GM21717 (cell line): ENCODE data around the gene MCRIP1.

Source experiments
- ATAC-seq: cut with Tn5 transposase; IDR thresholded peaks from one replicate; pipeline ENCODE4 v1.9.1; 2021; ENCODE audit warnings: mild to moderate bottlenecking, moderate library complexity; ENCODE audit not compliant: unreplicated experiment

MCRIP1 gene

DNA sequence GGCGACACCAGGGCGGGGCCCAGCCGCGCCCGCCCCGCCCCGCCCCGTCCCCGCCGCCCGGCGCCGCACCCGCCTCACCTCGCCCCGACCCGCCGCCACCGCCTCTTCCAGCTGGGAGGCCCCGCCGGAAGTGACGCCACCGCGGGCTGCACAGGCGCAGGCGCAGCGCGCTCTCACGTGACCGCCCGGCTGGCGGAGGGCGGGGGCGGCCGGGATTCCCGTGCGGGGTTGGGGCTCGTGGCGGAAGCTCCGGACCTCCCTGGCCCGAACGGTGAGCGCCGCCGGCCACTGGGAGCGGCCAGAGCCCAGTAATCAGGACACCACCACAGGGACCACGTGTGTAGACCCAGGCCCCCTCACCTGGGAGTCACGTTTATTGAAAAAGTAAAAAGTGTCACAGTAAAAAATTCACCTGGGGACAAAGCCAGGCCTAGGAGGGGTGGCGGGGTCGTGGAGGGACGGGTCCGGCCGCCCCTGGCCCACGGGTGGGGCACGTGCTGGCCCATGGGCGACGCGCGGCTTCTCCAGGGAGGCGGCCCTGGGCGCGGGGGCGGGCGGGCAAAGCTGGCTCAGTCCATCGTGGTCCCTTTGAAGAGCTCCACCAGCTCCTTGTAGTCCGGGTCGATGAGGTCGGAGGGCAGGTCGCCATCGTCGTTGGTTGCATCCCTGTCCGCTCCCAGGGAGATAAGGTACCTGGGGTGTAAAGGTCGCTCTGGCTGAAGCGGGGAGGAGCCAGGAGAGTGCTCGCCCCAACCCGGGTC, at the start of gene MCRIP1:
Gene MCRIP1, minus strand, starts transcription at position 132 of the 761 bp plus-strand sequence. CDS start 8,785 bp downstream, outside the sequence.
- ATAC-seq: peak; percentile 50

GRCh38 chr17:81879121-81879520, 46.0 kb upstream of the MCRIP1 start:
- no peak for ATAC-seq

GRCh38 chr17:81878294-81878693, 45.2 kb upstream of the MCRIP1 start:
- no peak for ATAC-seq

DNA sequence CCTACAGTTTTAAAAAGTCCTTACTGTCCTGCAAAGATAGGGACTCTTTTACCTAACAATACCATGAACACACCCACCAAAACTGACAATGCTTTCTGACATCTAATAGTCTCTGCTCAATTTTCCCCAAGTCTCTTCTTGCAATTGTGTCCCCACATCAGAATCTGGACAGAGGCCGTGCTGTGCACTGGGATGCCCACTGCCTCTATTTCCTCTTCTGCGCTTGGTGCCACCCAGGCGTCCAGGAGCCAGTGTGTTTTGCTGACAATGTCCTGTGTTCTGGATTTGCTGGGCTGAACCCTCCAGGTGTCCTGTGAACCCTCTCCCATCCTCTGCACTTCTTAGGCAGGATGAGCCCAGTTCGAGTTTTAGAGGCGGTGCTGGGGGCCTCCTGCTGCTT, 44.5 kb upstream of the MCRIP1 start:
- no peak for ATAC-seq

DNA sequence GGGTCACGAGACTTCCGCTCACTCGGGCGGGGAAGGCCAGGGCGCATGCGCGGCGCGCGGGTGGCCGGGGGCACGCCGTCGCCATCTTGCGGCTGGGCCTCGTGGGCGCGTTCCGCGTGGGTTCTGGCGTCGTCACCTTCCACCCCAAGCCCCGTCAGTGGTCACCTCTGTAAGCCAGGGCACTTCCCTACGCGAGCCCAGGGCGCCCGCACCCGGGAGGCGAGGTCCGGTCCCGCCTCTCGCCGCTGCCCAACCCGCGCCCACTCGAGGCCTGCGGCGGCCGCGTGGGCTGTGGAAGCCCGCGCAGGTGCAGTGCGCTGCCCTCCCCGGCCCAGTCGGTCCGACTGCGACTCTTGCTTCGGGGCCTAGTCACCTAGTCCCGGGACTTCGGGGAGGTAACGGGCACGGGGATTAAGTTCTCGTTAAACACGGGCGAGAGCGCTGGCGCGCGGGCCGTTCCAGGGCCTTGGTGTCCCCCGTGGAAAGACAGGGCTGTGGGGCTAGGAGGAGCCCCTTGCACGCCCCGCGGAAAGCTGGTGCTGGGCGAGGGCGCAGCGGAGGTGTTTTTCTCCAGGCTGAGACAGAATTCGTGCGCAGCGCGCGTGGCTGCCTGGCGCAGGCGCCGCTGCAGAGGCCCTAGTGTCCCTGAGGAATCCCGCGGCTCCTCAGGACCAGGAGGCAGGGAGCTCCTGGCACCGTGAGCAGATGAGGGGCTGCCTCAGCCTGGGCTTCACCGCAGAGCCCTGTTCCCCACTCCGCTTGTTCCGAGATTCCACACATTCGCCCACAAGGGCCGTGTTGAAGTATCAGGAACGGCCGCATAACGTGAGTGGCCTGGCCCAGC, 38.5 kb upstream of the MCRIP1 start:
- ATAC-seq: peak; percentile 31

DNA sequence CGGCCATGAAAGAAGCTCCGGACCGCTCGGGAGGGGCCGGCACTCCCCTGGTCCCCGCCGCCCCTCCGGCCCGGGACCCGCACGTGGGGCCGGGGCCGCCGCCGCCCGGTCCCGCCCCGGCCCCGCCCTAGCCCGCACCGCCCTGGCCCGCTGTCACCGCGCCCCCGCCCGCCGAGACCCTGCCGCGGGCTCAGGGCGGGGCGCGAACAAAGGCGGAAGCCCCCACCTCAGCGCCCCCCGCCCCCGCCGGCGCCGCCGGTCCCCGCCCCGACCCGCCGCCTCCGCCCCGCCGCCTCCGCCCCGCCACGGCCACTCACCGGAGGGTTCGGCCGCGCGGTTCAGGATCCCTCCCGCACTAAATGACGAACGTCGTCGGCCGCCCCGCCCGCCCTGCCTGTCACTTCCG, 37.9 kb upstream of the MCRIP1 start, which contains the start of gene ARHGDIA:
Gene ARHGDIA, minus strand, starts transcription at position 357 of the 406 bp plus-strand sequence. CDS start 1,407 bp downstream, outside the sequence.
- ATAC-seq: peak; percentile 24

DNA sequence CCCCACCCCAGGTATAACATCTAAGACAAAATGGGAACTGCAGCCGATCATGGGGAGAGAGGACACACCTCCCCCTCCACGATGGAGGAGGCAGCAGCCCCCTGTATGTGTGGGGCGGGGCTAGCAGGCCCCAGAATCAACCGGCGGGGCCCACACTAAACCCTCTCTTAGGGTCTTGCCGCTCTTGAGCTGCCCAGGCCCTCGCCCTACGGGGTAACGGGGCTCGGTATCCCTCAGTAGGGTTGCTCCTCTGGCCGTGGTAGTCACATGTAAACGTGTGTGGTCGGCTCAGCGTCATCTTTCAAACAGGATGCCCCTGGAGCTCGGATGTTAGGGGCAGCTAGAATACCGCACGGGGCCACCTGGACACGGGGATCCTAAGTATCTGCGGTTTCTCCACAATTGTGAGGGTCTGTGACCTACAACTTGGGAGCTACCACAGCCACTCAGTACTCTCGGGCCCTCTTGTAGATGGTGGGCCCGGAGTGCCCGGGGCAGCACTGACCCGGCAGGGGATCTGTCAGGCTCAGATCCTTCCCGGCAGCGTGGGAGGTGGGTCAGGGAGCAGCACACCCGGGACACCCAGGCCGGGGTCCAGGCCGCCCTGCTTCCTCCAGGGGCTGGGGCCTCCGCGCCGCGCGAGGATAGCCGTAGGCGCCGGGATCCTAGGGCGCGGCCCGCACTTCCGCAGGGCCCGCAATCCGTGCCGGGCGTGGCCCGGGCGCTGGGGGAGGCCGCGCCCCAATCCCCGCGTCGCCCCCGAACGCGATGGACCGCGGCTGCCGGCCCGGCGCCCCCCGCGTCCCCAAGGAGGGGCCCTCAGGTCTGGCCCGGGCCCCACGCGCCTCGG, 37.3 kb upstream of the MCRIP1 start:
- ATAC-seq: no peak

DNA sequence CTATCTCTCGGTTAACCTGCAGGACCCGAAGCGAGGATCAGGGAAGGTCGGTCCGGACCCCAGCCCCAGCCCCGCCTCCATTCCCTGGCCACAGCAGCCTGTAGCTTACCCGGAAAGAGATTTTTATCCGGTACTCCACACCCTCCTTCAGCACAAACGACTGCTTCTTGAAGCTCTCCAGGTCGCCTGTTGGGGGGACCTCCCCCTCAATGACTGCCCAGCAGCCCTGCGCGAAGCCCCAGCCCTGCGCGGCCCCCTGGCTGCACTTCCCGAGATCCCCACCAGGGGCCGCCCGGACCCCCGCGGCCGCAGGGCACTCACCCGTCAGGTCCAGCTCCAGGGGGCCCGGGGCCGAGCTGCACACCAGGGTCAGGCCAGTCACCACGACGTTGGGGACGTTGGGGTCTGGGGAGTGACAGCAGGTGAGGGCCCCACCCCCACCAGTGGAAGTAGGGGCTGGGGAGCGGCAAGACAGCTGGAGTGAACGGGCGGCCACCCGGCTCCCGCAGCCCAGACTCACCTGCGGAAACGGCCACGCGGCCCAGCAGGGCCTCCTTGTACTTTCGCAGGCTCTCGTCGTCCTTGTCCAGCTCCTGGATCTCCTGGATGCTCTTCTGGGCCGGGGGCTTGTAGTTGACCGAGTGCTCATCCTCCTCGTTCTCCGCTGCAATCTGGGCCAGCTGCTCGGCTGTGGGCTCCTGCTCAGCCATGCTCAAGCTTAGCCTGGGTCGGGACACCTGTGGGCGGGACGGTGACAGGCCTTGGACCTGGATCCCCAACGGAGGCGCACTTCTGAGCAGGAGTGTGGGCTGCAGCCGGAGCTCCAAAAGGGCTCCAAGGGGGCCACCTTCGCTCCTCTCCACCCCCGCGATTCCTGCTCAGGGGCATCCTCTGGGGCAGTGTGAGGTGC, 36.4 kb upstream of the MCRIP1 start:
- no peak for ATAC-seq

- ATAC-seq: no peak
These were observed 35.7 kb upstream of the MCRIP1 start for GRCh38 chr17:81868674-81869220.

DNA sequence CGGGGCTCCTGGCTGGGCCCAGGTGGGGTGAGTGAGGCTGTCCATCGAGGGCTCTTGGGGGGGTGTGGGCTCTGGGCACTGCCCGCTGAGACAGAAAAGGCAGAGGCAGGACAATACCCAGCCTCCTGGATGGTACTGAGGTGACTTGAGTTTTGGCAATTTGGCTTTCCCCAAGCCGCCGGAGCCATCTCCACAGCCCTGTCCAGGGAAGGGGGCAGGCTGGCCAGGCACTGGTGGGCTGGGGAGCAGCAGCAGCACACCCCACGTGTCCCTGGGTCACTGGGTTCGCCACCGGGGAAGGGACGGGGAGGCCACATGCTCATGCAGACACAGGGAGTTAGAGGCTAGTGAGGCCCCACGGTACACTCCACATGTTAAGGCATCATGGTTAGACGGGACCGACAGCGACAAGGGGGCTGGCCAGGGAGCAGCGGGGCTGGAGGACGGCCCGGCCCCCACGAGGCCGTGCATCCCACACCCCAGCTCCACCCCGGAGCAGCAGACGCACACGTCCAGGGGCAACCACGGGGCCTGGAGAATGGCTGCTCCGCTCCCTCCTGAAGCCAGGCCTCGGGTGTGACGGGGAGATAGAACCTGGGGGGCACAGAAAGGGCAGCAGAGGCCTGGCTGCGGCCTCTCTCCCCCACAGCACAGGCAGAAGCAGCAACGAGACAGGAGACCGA, 35.0 kb upstream of the MCRIP1 start:
- ATAC-seq: no peak

- ATAC-seq: no peak
These were observed 34.3 kb upstream of the MCRIP1 start for GRCh38 chr17:81867170-81867990.

- no peak for ATAC-seq
These were observed 33.5 kb upstream of the MCRIP1 start for GRCh38 chr17:81866440-81867169.

- ATAC-seq: no peak
These were observed 32.8 kb upstream of the MCRIP1 start for GRCh38 chr17:81865733-81866439.

GRCh38 chr17:81865358-81865732, 32.3 kb upstream of the MCRIP1 start:
- no peak for ATAC-seq

DNA sequence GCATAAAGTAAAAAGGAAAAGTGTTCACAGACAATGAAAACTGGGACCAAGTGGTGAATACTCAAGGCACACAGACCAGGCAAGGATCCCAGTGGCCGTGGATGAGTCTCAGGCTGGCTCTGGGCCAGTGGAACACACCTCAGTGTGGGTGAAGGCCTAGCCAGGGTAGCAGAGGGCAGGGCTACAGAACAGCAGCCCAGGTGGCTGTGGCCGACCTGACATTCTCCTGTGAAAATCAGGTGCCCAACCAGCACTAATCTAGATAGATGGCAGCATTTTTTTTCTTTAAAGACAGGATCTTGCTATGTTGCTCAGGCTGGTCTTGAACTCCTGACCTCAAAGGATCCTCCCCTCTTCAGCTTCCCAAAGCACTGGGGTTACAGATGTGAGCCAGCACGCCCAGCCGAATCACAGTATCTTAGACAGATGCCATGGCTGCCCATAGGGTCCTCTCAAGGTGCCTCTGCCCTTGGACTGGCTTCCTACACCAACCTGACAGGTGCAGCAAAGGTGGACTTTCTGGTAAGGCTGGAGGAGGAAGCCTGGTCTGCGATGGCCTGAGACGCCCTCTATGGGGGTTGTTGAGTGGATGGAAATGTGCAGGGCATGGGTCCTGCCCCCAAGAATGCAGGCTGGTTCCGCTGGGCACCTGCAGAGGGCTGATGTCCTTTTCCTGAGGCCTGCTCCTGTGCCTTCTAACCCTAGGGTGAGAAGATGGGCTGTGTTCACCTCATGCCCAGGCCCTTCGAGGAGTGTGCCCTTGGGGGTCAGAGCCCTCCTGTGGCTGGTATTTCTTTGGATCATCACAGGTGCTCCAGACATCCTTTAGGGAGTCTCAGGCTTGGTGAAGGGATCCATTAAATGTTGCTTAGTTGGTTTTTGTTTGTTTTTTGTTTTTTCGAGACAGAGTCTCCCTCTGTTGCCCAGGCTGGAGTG, 31.0 kb upstream of the MCRIP1 start:
- no peak for ATAC-seq

GRCh38 chr17:81863123-81863675, 30.1 kb upstream of the MCRIP1 start:
- ATAC-seq: no peak
